ENCODE results near the gene SHISA8. TPM values are rescaled to one million over a fixed set of nuclear protein-coding genes. Genes with fewer than 3 reads are reported as not detected.

The SHISA8 gene
- total RNA-seq, 2 experiments from 2014 or later: 0.56 to 0.60 TPM

DNA sequence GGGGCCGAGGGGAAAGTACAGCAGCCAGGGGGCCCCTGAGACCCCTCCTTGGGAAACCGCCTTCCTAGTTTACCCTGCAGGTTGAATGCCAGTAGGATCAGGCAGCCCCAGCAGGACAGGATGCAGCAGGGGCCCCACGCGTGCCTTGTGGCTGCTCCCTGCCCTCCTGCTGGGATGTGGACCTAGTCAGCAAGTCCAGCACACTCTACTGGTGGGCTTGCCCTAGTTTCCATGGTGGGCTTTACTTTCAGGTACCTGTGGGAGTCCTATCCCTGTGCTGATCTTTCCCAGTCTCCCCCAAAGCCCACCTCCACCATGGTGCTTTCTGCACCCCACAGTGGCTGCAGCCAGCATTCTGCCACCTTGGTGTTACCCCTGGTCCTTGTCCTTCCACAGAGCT lies 22.2 kb downstream of the SHISA8 start:
- intact Hi-C loops (cut with DNase I, micrococcal nuclease): no loop called here
- Histone ChIP-seq H3K27me3 (ENCODE audit: control insufficient read depth in 1 of 2, insufficient read depth in 2 of 2, low read length in 2 of 2) (no peaks in the 10 kb centered on the region), H3K27ac (ENCODE audit: low read depth in 1 of 2, low read length in 2 of 2) (no peak overlapping the region), H3K36me3 (ENCODE audit: insufficient read depth, low read length) (peaks cover 66% of the 10 kb centered on the region), H3K4me1 (ENCODE audit: insufficient read depth, low read length) (peaks cover 6% of the 10 kb centered on the region), H3K9me3 (ENCODE audit: control insufficient read depth in 1 of 2, insufficient read depth in 1 of 2, low read length in 2 of 2) (no peaks in the 10 kb centered on the region), H3K4me3 (ENCODE audit: low read length) (no peak overlapping the region)
- no peaks in the 10 kb centered on the region for H3K27me3 Mint-ChIP-seq
- CTCF ChIA-PET: no interaction called here
- TF ChIP-seq, protein P1, sequence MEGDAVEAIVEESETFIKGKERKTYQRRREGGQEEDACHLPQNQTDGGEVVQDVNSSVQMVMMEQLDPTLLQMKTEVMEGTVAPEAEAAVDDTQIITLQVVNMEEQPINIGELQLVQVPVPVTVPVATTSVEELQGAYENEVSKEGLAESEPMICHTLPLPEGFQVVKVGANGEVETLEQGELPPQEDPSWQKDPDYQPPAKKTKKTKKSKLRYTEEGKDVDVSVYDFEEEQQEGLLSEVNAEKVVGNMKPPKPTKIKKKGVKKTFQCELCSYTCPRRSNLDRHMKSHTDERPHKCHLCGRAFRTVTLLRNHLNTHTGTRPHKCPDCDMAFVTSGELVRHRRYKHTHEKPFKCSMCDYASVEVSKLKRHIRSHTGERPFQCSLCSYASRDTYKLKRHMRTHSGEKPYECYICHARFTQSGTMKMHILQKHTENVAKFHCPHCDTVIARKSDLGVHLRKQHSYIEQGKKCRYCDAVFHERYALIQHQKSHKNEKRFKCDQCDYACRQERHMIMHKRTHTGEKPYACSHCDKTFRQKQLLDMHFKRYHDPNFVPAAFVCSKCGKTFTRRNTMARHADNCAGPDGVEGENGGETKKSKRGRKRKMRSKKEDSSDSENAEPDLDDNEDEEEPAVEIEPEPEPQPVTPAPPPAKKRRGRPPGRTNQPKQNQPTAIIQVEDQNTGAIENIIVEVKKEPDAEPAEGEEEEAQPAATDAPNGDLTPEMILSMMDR (IDR thresholded peaks at IDR 0.05): no peak
- no peak for DNase-seq
- no peak overlapping the region for H3K4me3 Mint-ChIP-seq
- H3K36me3 Mint-ChIP-seq (ENCODE audit: low read depth): peaks cover 84% of the 10 kb centered on the region
- POLR2A ChIA-PET: no interaction called here
- no peak for ATAC-seq (ENCODE audit: poor library complexity)
- no peaks in the 10 kb centered on the region for H3K9me3 Mint-ChIP-seq
- no peaks in the 10 kb centered on the region for H3K4me1 Mint-ChIP-seq (ENCODE audit: low read depth)
- no peak overlapping the region for H3K27ac Mint-ChIP-seq

DNA sequence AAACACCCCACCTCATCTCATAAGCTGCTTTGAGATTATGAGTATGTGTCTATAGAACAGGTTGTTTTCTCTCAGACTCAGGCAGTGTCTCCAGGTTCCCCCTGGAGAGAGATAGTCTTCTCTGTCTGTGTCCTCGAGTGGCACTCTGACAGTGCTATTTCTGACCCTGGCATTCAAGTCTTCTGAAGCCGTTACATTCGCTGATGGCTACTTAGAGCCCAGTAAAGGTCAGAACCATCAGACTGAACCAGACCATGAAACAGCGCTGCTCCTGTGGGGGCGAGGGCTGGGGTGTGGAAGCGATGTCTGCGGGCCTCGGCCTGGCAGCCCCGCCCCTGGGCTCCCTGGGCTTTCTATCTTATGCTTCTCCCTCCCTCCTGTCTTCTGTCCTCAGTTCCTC lies 23.5 kb downstream of the SHISA8 start:
- no peak for ATAC-seq (ENCODE audit: poor library complexity)
- Mint-ChIP-seq H3K36me3 (ENCODE audit: low read depth) (peaks cover 84% of the 10 kb centered on the region), H3K4me3 (no peak overlapping the region), H3K27me3 (no peaks in the 10 kb centered on the region), H3K27ac (no peak overlapping the region), H3K9me3 (no peaks in the 10 kb centered on the region), H3K4me1 (ENCODE audit: low read depth) (no peaks in the 10 kb centered on the region)
- TF ChIP-seq, protein P1 (IDR thresholded peaks at IDR 0.05): no peak
- CTCF ChIA-PET: no interaction called here
- POLR2A ChIA-PET: no interaction called here
- Histone ChIP-seq H3K36me3 (ENCODE audit: insufficient read depth, low read length) (peaks cover 65% of the 10 kb centered on the region), H3K27ac (ENCODE audit: low read depth in 1 of 2, low read length in 2 of 2) (no peak overlapping the region), H3K4me3 (ENCODE audit: low read length) (no peak overlapping the region), H3K27me3 (ENCODE audit: control insufficient read depth in 1 of 2, insufficient read depth in 2 of 2, low read length in 2 of 2) (no peaks in the 10 kb centered on the region), H3K4me1 (ENCODE audit: insufficient read depth, low read length) (no peaks in the 10 kb centered on the region), H3K9me3 (ENCODE audit: control insufficient read depth in 1 of 2, insufficient read depth in 1 of 2, low read length in 2 of 2) (no peaks in the 10 kb centered on the region)
- DNase-seq: no peak
- intact Hi-C loops (cut with DNase I, micrococcal nuclease): loop anchor here in 1 of 2 experiments (2.0 kb wide), 1 partner anchor 21 kb away; no protein-coding TSS in a partner anchor

DNA sequence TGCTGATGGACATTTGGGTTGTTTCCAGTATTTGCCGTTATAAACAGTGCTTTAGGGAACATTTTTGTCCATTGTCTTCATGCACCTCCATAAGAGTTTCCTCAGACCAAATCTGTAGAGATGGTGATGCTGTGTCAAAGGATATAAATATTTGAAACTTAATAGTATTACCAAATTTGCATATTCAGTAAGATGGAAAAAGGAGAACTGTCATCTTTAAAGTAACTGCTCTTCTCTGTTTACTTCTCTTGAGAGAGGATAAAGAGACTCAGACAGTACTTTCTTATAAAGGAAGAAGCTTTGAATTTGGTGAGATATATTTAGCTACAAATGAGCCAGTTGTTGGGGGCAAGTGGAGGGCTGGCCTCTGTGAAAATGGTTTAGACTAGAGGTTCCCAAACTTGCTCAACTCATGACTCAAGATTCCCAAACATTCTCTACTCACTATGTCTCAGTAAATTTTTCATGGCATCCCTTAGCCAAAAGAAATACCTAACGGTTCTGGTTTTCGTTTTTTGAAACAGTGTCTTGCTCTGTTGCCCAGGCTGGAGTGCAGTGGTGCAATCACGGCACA lies 26.2 kb downstream of the SHISA8 start:
- Histone ChIP-seq H3K4me1 (ENCODE audit: insufficient read depth, low read length) (no peaks in the 10 kb centered on the region), H3K4me3 (ENCODE audit: low read length) (no peak overlapping the region), H3K27me3 (ENCODE audit: control insufficient read depth in 1 of 2, insufficient read depth in 2 of 2, low read length in 2 of 2) (no peaks in the 10 kb centered on the region), H3K27ac (ENCODE audit: low read depth in 1 of 2, low read length in 2 of 2) (no peak overlapping the region), H3K36me3 (ENCODE audit: insufficient read depth, low read length) (peaks cover 78% of the 10 kb centered on the region), H3K9me3 (ENCODE audit: control insufficient read depth in 1 of 2, insufficient read depth in 1 of 2, low read length in 2 of 2) (no peaks in the 10 kb centered on the region)
- Mint-ChIP-seq H3K4me3 (no peak overlapping the region), H3K4me1 (ENCODE audit: low read depth) (no peaks in the 10 kb centered on the region), H3K36me3 (ENCODE audit: low read depth) (peaks cover 90% of the 10 kb centered on the region), H3K27ac (no peak overlapping the region), H3K9me3 (no peaks in the 10 kb centered on the region), H3K27me3 (no peaks in the 10 kb centered on the region)
- intact Hi-C loops (cut with DNase I, micrococcal nuclease): no loop called here
- ChIA-PET CTCF (no interaction called here), POLR2A (no interaction called here)
- no peak for DNase-seq
- TF ChIP-seq, protein P1 (IDR thresholded peaks at IDR 0.05): no peak
- no peak for ATAC-seq (ENCODE audit: poor library complexity)
